OCI-LY1 (cell line): ENCODE results near the gene MGAT3.

ENCODE experiments used
- EZH2 ChIP-seq: fragments of 200-600 bp; sonication (generic), shearing (Covaris generic); IDR thresholded peaks from 2 replicates; pipeline ENCODE4 v1.8.0; 2017; ENCODE audit warnings: borderline replicate concordance, mixed run types, mild to moderate bottlenecking, antibody characterized with exemption, low read length, moderate library complexity, mixed read lengths
- TF ChIP-seq, protein P1 (sequence below): fragments of 200-600 bp; sonication (generic), shearing (Covaris generic); IDR thresholded peaks from 2 replicates; pipeline ENCODE4 v1.5.1; 2017; ENCODE audit warnings: mild to moderate bottlenecking, antibody characterized with exemption, low read length, moderate library complexity, mixed read lengths

DNA sequence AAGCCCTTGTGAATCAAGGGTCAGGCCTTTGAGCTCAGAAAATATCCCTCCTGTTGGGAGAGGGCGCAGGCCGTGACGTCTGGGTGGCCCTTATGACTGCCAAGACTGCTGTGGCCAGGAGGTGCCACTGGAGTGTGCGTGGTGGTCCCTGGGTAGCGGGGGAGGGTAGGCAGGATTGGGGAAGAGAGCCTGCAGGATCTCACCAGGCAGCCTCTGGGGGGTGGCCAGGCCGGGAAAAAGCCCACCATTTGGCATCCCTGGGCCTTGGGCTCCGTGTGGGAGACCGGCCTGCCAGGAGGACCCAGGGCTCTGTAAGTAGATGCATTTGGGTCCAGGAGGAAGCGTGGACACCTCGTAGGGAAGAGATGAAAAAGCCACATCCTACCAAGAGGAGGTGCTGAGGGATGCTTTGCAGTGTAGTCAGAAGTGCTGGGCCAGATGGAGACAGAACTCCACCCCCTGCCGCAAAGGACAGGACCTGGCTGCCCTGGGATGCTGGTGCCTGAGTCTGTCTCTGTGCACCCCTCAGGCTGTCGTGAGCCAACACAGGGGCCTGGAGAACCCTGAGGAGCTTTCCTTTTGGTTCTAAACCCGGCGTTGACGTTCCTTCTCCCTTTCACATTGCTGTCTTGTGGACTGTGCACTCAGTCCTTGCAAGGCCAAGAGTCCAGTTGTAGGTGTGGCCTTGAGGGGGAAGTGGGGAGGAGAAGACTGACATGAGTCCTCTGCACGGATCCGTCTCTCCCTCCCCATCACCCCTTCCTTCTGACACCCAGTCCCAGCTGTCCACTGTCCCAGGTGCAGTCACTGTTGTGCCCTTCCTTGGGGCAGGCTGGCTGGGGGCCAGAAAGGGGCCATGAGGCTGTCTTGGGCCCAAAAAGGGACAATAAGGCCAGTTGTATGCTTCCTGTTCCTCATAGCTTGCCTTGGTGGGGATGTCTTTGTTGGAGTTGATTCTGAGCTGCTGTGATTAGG lies 32.6 kb downstream of the MGAT3 start:
- TF ChIP-seq, protein P1, sequence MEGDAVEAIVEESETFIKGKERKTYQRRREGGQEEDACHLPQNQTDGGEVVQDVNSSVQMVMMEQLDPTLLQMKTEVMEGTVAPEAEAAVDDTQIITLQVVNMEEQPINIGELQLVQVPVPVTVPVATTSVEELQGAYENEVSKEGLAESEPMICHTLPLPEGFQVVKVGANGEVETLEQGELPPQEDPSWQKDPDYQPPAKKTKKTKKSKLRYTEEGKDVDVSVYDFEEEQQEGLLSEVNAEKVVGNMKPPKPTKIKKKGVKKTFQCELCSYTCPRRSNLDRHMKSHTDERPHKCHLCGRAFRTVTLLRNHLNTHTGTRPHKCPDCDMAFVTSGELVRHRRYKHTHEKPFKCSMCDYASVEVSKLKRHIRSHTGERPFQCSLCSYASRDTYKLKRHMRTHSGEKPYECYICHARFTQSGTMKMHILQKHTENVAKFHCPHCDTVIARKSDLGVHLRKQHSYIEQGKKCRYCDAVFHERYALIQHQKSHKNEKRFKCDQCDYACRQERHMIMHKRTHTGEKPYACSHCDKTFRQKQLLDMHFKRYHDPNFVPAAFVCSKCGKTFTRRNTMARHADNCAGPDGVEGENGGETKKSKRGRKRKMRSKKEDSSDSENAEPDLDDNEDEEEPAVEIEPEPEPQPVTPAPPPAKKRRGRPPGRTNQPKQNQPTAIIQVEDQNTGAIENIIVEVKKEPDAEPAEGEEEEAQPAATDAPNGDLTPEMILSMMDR: no peak
- no peak for TF ChIP-seq EZH2
